Measurements from ENCODE around the gene WFS1.

WFS1 gene

DNA sequence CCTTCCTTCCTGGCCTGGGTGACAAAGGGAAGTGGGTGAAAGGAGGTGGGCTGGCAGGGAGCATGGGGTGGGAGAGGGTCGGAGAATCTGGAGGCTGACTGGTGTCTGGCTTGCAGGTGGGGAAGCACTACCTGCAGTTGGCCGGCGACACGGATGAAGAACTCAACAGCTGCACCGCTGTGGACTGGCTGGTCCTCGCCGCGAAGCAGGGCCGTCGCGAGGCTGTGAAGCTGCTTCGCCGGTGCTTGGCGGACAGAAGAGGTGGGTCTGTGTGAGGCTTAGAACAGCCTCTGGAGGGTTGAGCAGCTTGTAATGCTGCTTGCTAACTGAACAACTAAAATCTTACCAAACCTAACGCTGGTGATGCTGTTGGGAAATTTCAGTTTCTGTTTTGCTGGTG lies 19.2 kb downstream of the WFS1 start:
- no peak overlapping the region for H3K9ac ChIP-seq (ENCODE audit: low read length)

DNA sequence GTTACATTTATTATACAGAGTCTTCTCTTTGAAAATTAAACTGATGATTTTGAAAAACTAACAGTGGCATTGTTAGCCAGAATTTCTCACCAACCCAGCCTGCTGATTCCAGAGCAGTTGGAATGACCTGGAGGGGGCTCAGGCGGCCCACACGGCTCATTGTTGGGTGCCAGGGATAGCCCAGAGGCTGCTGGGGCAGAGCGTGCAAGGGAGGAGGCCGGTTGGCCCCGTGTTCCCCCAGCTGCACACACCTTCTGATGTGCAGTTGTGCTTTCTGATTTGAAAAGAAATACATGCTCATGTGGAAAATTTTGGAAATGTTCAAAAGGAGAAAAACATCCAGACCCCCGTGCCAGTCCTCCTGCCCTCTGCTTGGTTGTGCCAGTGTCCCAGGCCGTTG lies 20.6 kb downstream of the WFS1 start:
- H3K79me1 ChIP-seq (replicated peaks; ENCODE audit: low read length, poor library complexity, severe bottlenecking), result peaks cover 60% of the 10 kb centered on the region
- WGBS, result over 99% methylated on average over 7 of the region's 7 CpGs

More for the DNA sequence above, 19.2 kb downstream of the WFS1 start:
- Histone ChIP-seq H3K18ac (ENCODE audit: low read depth in 1 of 2, low read length in 2 of 2) (no peak overlapping the region), H3K4ac (ENCODE audit: low read depth in 1 of 2, low read length in 2 of 2) (no peak overlapping the region), H2AFZ (ENCODE audit: low read depth, low read length) (no peak overlapping the region), H4K91ac (ENCODE audit: low read length) (no peak overlapping the region), H2BK120ac (ENCODE audit: low read depth, low read length) (no peak overlapping the region), H2BK5ac (ENCODE audit: low read depth, low read length, poor library complexity, severe bottlenecking) (no peak overlapping the region), H2AK5ac (ENCODE audit: low read length, severe bottlenecking) (no peak overlapping the region), H2BK12ac (ENCODE audit: low read length in 2 of 2) (no peak overlapping the region), H3K14ac (ENCODE audit: low read length in 2 of 2) (no peak overlapping the region), H3K27ac (ENCODE audit: low read length, poor library complexity, severe bottlenecking) (no peak overlapping the region), H4K8ac (ENCODE audit: low read length) (no peak overlapping the region), H3K4me3 (ENCODE audit: insufficient read depth in 1 of 2, low read depth in 1 of 2, low read length in 2 of 2) (no peak overlapping the region), H3K4me2 (ENCODE audit: low read length, poor library complexity, severe bottlenecking) (no peak overlapping the region), H2BK15ac (ENCODE audit: low read depth, poor library complexity, severe bottlenecking) (no peak overlapping the region), H3K23ac (ENCODE audit: low read length in 2 of 2) (no peak overlapping the region), H3K79me1 (replicated peaks; ENCODE audit: low read length, poor library complexity, severe bottlenecking) (peaks cover 58% of the 10 kb centered on the region), H3K9me3 (ENCODE audit: control insufficient read depth, low read length) (no peaks in the 10 kb centered on the region), H3K4me1 (ENCODE audit: control insufficient read depth, insufficient read depth, low read depth, low read length) (no peaks in the 10 kb centered on the region), H3K27me3 (ENCODE audit: control insufficient read depth in 1 of 2, insufficient read depth in 1 of 2, low read length in 2 of 2) (no peaks in the 10 kb centered on the region), H3K36me3 (ENCODE audit: control insufficient read depth in 1 of 2, insufficient read depth in 2 of 2, low read depth in 1 of 2, low read length in 2 of 2) (peaks cover 56 to 88% of the 10 kb centered on the region in 2 experiments)
- no peak for DNase-seq
- 99% methylated on average over 15 of the region's 15 CpGs for WGBS

DNA sequence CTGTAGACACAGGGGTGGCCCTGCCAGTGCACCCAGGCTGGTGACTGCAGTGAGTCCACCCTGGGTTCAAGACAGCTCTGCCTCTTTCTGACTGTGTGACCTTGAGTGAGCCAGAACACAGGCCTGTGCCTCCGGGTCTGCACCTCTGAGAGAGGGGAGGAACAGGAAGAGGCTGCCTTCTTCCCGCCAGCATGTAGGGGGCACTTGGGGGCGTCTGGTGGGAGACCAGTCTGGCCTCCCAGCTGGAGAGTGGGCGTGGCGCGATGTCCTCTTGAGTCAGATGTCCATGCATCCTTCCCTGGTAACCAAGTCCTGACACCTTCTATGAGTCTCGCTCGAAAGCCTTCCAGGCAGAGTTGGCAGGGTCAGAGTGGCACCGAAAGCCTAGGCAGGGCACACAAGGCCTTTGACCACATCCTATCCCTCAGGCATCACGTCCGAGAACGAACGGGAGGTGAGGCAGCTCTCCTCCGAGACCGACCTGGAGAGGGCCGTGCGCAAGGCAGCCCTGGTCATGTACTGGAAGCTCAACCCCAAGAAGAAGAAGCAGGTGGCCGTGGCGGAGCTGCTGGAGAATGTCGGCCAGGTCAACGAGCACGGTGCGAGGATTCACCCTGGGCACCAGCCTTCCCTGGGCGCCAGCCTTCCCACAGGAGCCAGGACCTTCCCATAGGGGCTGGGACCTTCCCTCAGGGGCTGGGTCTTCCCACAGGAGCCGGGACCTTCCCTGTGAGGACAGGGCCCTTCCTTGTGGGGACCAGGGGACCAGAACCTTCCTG lies 21.3 kb downstream of the WFS1 start:
- Histone ChIP-seq H2BK120ac (ENCODE audit: low read depth, low read length) (no peak overlapping the region), H3K4me1 (ENCODE audit: control insufficient read depth, insufficient read depth, low read depth, low read length) (no peaks in the 10 kb centered on the region), H3K79me1 (replicated peaks; ENCODE audit: low read length, poor library complexity, severe bottlenecking) (peaks cover 60% of the 10 kb centered on the region), H4K91ac (ENCODE audit: low read length) (no peak overlapping the region), H3K4me3 (ENCODE audit: insufficient read depth in 1 of 2, low read depth in 1 of 2, low read length in 2 of 2) (no peak overlapping the region), H2AK5ac (ENCODE audit: low read length, severe bottlenecking) (no peak overlapping the region), H3K36me3 (ENCODE audit: control insufficient read depth in 1 of 2, insufficient read depth in 2 of 2, low read depth in 1 of 2, low read length in 2 of 2) (peaks cover 69 to 92% of the 10 kb centered on the region in 2 experiments), H3K9ac (ENCODE audit: low read length) (no peak overlapping the region), H3K27ac (ENCODE audit: low read length, poor library complexity, severe bottlenecking) (no peak overlapping the region), H2BK12ac (ENCODE audit: low read length in 2 of 2) (no peak overlapping the region), H3K4me2 (ENCODE audit: low read length, poor library complexity, severe bottlenecking) (no peak overlapping the region), H3K9me3 (ENCODE audit: control insufficient read depth, low read length) (no peaks in the 10 kb centered on the region), H2AFZ (ENCODE audit: low read depth, low read length) (no peak overlapping the region), H3K14ac (ENCODE audit: low read length in 2 of 2) (no peak overlapping the region), H2BK5ac (ENCODE audit: low read depth, low read length, poor library complexity, severe bottlenecking) (no peak overlapping the region), H3K27me3 (ENCODE audit: control insufficient read depth in 1 of 2, insufficient read depth in 1 of 2, low read length in 2 of 2) (no peaks in the 10 kb centered on the region), H2BK15ac (ENCODE audit: low read depth, poor library complexity, severe bottlenecking) (no peak overlapping the region), H3K18ac (ENCODE audit: low read depth in 1 of 2, low read length in 2 of 2) (no peak overlapping the region), H4K8ac (ENCODE audit: low read length) (no peak overlapping the region), H3K23ac (ENCODE audit: low read length in 2 of 2) (no peak overlapping the region), H3K4ac (ENCODE audit: low read depth in 1 of 2, low read length in 2 of 2) (no peak overlapping the region)
- WGBS, result 85% methylated on average over 25 of the region's 25 CpGs
- DNase-seq, result no peak

More for the DNA sequence above, 20.6 kb downstream of the WFS1 start:
- Histone ChIP-seq H3K9ac (ENCODE audit: low read length) (no peak overlapping the region), H4K91ac (ENCODE audit: low read length) (no peak overlapping the region), H2BK5ac (ENCODE audit: low read depth, low read length, poor library complexity, severe bottlenecking) (no peak overlapping the region), H3K36me3 (ENCODE audit: control insufficient read depth in 1 of 2, insufficient read depth in 2 of 2, low read depth in 1 of 2, low read length in 2 of 2) (peaks cover 66 to 91% of the 10 kb centered on the region in 2 experiments), H2AK5ac (ENCODE audit: low read length, severe bottlenecking) (no peak overlapping the region), H2AFZ (ENCODE audit: low read depth, low read length) (no peak overlapping the region), H3K4me1 (ENCODE audit: control insufficient read depth, insufficient read depth, low read depth, low read length) (no peaks in the 10 kb centered on the region), H3K23ac (ENCODE audit: low read length in 2 of 2) (no peak overlapping the region), H2BK120ac (ENCODE audit: low read depth, low read length) (no peak overlapping the region), H3K27ac (ENCODE audit: low read length, poor library complexity, severe bottlenecking) (no peak overlapping the region), H3K9me3 (ENCODE audit: control insufficient read depth, low read length) (no peaks in the 10 kb centered on the region), H3K4me3 (ENCODE audit: insufficient read depth in 1 of 2, low read depth in 1 of 2, low read length in 2 of 2) (no peak overlapping the region), H3K27me3 (ENCODE audit: control insufficient read depth in 1 of 2, insufficient read depth in 1 of 2, low read length in 2 of 2) (no peaks in the 10 kb centered on the region), H3K4ac (ENCODE audit: low read depth in 1 of 2, low read length in 2 of 2) (no peak overlapping the region), H2BK15ac (ENCODE audit: low read depth, poor library complexity, severe bottlenecking) (no peak overlapping the region), H3K18ac (ENCODE audit: low read depth in 1 of 2, low read length in 2 of 2) (no peak overlapping the region), H4K8ac (ENCODE audit: low read length) (no peak overlapping the region), H2BK12ac (ENCODE audit: low read length in 2 of 2) (no peak overlapping the region), H3K14ac (ENCODE audit: low read length in 2 of 2) (no peak overlapping the region), H3K4me2 (ENCODE audit: low read length, poor library complexity, severe bottlenecking) (no peak overlapping the region)
- DNase-seq, result no peak

DNA sequence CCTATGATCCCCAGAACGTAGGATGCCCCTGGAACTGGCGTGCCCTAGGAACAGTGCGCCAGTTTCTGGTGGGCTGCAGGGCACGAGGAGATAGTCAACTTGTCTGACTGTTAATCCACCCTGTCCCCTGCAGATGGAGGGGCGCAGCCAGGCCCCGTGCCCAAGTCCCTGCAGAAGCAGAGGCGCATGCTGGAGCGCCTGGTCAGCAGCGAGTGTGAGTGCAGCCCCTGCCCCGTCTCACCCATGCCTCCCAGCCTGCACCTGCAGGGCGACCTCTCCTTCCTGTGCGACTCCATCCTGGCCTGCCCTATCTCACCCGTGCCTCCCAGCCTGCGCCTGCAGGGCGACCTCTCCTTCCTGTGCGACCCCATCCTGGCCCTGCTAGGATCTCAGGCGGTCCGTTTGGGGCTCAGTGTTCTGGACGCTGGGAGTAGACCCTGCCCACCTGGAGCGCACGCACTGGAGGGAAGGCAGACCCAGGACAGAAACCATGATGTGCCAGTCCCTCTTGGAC lies 22.2 kb downstream of the WFS1 start:
- H2BK5ac ChIP-seq (ENCODE audit: low read depth, low read length, poor library complexity, severe bottlenecking), result no peak overlapping the region
- H3K36me3 ChIP-seq (ENCODE audit: control insufficient read depth in 1 of 2, insufficient read depth in 2 of 2, low read depth in 1 of 2, low read length in 2 of 2), result peaks cover 75 to 95% of the 10 kb centered on the region in 2 experiments
- H2AFZ ChIP-seq (ENCODE audit: low read depth, low read length), result no peak overlapping the region
- no peak overlapping the region for H3K23ac ChIP-seq (ENCODE audit: low read length in 2 of 2)
- no peak overlapping the region for H2BK120ac ChIP-seq (ENCODE audit: low read depth, low read length)
- H3K18ac ChIP-seq (ENCODE audit: low read depth in 1 of 2, low read length in 2 of 2), result no peak overlapping the region
- WGBS, result 85% methylated on average over 21 of the region's 21 CpGs
- H3K9ac ChIP-seq (ENCODE audit: low read length), result no peak overlapping the region
- H3K4me1 ChIP-seq (ENCODE audit: control insufficient read depth, insufficient read depth, low read depth, low read length), result no peaks in the 10 kb centered on the region
- H3K27me3 ChIP-seq (ENCODE audit: control insufficient read depth in 1 of 2, insufficient read depth in 1 of 2, low read length in 2 of 2), result no peaks in the 10 kb centered on the region
- no peaks in the 10 kb centered on the region for H3K9me3 ChIP-seq (ENCODE audit: control insufficient read depth, low read length)
- no peak overlapping the region for H2AK5ac ChIP-seq (ENCODE audit: low read length, severe bottlenecking)
- no peak for DNase-seq
- peaks cover 62% of the 10 kb centered on the region for H3K79me1 ChIP-seq (replicated peaks; ENCODE audit: low read length, poor library complexity, severe bottlenecking)
- no peak overlapping the region for H2BK15ac ChIP-seq (ENCODE audit: low read depth, poor library complexity, severe bottlenecking)
- no peak overlapping the region for H3K14ac ChIP-seq (ENCODE audit: low read length in 2 of 2)
- no peak overlapping the region for H3K27ac ChIP-seq (ENCODE audit: low read length, poor library complexity, severe bottlenecking)
- no peak overlapping the region for H2BK12ac ChIP-seq (ENCODE audit: low read length in 2 of 2)
- H4K91ac ChIP-seq (ENCODE audit: low read length), result no peak overlapping the region
- H3K4me2 ChIP-seq (ENCODE audit: low read length, poor library complexity, severe bottlenecking), result no peak overlapping the region
- no peak overlapping the region for H3K4ac ChIP-seq (ENCODE audit: low read depth in 1 of 2, low read length in 2 of 2)
- no peak overlapping the region for H4K8ac ChIP-seq (ENCODE audit: low read length)
- H3K4me3 ChIP-seq (ENCODE audit: insufficient read depth in 1 of 2, low read depth in 1 of 2, low read length in 2 of 2), result no peak overlapping the region
